HEK293 (cell line): ENCODE results near the gene ENDOG.

Experiments used
- REST ChIP-seq: fragments of 450-650 bp; formaldehyde crosslinking; IDR thresholded peaks from 2 replicates; pipeline ENCODE4 v1.5.1; 2016; ENCODE audit warnings: missing biosample characterization, missing genetic modification characterization
- YY1 ChIP-seq: fragments of 450-650 bp; formaldehyde crosslinking; IDR thresholded peaks from 2 replicates; pipeline ENCODE4 v1.5.1; 2018; ENCODE audit warnings: missing biosample characterization, missing genetic modification characterization
- ZNF274 ChIP-seq, 2 experiments: fragments of 200-500 bp in 1 of 2; fragments of 450-650 bp in 1 of 2; sonication (Bioruptor generic) in 1 of 2; formaldehyde crosslinking in 1 of 2; IDR thresholded peaks; 2 replicates each; pipeline versions ENCODE4 v1.5.1 to v1.6.1; 2014 to 2016; ENCODE audit warnings: borderline replicate concordance in 1 of 2, inconsistent platforms in 1 of 2, low read length in 1 of 2, missing biosample characterization in 1 of 2, missing genetic modification characterization in 1 of 2
- ZNF747 ChIP-seq: fragments of 450-650 bp; formaldehyde crosslinking; IDR thresholded peaks from 2 replicates; pipeline ENCODE4 v1.5.1; 2016; ENCODE audit warnings: missing biosample characterization, missing genetic modification characterization
- TF ChIP-seq, protein P1 (sequence below): fragments of 450-650 bp; formaldehyde crosslinking; IDR thresholded peaks from 2 replicates; pipeline ENCODE4 v1.5.1; 2016; ENCODE audit warnings: missing biosample characterization, missing genetic modification characterization

DNA sequence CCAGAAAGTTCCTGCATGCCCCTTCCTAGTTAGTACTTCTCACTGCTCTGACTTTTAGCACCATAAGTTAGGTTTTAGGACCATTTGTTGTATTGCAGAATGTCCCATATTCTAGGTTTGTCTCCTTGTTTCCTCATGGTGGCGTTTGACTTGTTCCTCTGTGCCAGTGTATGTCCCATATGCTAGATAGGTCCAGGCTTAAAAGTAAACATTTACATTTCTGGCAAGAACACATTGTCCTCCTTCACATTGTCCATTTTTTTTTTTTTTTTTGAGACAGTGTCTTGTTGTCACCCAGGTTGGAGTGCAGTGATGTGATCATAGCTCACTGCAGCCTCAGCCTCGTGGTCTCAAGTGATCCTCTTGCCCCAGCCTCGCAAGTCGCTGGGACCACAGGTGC is 15.8 kb upstream of the ENDOG start:
- TF ChIP-seq, protein P1, sequence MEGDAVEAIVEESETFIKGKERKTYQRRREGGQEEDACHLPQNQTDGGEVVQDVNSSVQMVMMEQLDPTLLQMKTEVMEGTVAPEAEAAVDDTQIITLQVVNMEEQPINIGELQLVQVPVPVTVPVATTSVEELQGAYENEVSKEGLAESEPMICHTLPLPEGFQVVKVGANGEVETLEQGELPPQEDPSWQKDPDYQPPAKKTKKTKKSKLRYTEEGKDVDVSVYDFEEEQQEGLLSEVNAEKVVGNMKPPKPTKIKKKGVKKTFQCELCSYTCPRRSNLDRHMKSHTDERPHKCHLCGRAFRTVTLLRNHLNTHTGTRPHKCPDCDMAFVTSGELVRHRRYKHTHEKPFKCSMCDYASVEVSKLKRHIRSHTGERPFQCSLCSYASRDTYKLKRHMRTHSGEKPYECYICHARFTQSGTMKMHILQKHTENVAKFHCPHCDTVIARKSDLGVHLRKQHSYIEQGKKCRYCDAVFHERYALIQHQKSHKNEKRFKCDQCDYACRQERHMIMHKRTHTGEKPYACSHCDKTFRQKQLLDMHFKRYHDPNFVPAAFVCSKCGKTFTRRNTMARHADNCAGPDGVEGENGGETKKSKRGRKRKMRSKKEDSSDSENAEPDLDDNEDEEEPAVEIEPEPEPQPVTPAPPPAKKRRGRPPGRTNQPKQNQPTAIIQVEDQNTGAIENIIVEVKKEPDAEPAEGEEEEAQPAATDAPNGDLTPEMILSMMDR (tag by site-specific recombination), result no peak
- TF ChIP-seq YY1 (tag by site-specific recombination) (no peak), REST (tag by site-specific recombination) (no peak), ZNF747 (tag by site-specific recombination) (no peak), ZNF274 (IDR thresholded peaks at IDR 0.05; ENCODE audit: low read length) (no peak), ZNF274 (tag by site-specific recombination; IDR thresholded peaks at IDR 0.05; ENCODE audit: borderline replicate concordance) (no peak)
